Measurements from ENCODE around the gene CLK4. TPM values are rescaled to one million over a fixed set of nuclear protein-coding genes. Genes with fewer than 3 reads are reported as not detected.
"Not testable (repeated sequence)": the region's sequence is repeated elsewhere in the genome, so short reads cannot be mapped to it uniquely, and the experiment has no call there.

Gene CLK4
- total RNA-seq, 1 donor from 2014 or later: 28.6 TPM

DNA sequence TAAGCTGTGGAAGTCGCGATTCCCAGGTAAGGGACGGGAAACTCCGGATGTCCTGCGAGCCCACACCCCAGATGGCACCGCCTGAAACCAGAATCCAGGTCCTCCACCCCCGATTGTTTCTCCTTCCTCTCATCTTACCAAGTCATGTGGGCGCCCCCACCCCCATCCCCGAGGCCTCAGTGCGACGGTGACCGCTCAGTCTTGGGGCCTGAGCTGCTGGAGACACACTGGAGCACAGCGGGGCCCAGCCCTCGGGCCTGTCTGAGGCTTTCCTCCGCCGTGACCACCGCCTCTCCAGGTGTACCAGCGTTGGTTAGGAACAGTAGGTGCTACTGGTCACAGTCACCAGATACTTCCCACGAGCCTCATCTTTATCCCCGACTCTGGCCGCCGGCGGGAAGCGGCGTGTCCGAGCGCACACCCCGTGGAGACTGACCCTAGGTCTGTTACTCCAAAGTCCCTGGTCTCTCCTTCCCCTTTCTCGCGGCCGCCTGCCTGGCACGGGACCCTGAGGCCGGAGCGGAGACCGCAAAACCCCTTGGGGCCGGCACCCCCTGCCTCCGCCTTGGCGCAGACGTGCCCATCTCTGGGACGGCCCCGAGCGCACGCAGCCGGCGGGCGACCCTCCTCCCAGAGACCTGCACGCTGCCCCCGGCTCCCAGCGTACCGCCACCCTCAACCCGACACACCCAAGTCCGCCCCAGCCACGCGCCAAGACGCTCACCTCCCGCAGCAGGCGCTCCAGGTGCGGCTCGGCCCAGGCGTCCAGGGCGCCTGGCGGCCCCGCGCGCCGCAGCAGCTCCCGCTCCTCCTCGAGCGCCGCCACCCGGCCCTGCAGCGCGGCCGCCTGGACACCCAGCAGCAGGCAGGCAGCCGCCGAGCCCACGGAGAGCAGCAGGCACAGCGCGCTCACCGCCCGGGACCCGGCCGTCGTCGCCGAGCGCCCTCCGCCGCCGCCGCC lies 37.4 kb downstream of the CLK4 start:
- peaks cover 9% of the 10 kb centered on the region for H3K4me1 Mint-ChIP-seq (ENCODE audit: low read depth)
- H3K27me3 Mint-ChIP-seq (ENCODE audit: insufficient read depth): peaks cover 37% of the 10 kb centered on the region
- H3K36me3 Mint-ChIP-seq (ENCODE audit: low read depth): peaks cover 6% of the 10 kb centered on the region
- no peak for DNase-seq (ENCODE audit: low spot score)
- peaks cover 7% of the 10 kb centered on the region for H3K9me3 Mint-ChIP-seq
- H3K27ac Mint-ChIP-seq: no peak overlapping the region
- intact Hi-C loops (cut with micrococcal nuclease): loop anchor here (1.0 to 2.0 kb wide), 3 partner anchors 37 to 354 kb away; partner anchors contain the start of gene CLK4
- peak overlapping the region; percentile 30 for H3K4me3 Mint-ChIP-seq

- Mint-ChIP-seq H3K36me3 (ENCODE audit: low read depth) (peaks cover 2% of the 10 kb centered on the region), H3K27me3 (ENCODE audit: insufficient read depth) (peaks cover 37% of the 10 kb centered on the region), H3K27ac (no peak overlapping the region), H3K4me1 (ENCODE audit: low read depth) (peaks cover 9% of the 10 kb centered on the region), H3K9me3 (no peaks in the 10 kb centered on the region), H3K4me3 (peak overlapping the region; percentile 30)
- DNase-seq (ENCODE audit: low spot score): no peak
- intact Hi-C loops (cut with micrococcal nuclease): no loop called here
These were observed 38.1 kb downstream of the CLK4 start for GRCh38 chr5:178588769-178589168.

DNA sequence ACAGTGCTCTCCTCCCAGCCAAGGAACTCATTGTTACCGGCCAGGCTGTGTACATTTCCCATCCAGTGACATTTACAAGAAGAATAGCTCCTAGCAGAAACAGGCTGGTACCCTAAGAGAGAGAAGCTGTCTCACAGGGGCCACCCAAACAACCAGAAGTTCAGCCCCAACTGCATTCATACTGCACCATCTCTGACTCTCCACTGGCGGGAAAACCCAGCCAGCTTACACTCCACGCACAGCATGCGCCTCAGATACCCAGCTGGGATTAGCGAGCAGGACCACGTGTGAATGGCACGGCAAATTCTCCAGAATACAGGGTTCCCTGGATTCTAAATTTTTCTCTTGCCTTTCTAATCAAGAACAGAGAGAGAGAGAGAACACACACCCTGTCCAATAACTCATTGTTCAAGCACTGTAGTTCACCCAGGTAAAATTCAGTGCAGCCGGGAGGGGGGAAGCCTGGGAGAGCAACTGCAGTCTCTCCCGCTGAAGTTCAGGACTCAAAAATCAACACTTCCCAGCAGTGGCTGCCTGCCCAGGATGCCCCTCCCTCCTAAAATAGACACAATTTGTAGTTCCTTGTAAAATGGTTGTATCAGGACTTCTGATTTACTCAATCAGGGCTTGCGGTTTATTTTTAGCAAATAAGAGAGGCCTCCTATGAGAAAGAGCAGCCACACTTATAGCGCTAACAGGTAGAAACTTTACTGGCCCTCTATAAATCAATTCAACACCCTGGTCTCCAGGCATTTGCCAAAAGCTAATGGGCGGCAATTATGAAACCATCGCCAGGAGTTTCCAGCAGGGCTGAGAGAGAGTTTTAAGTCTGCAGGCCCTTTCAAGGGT lies 38.9 kb downstream of the CLK4 start:
- no peaks in the 10 kb centered on the region for H3K9me3 Mint-ChIP-seq
- H3K4me1 Mint-ChIP-seq (ENCODE audit: low read depth): peaks cover 9% of the 10 kb centered on the region
- intact Hi-C loops (cut with micrococcal nuclease): no loop called here
- peaks cover 2% of the 10 kb centered on the region for H3K36me3 Mint-ChIP-seq (ENCODE audit: low read depth)
- no peak for DNase-seq (ENCODE audit: low spot score)
- H3K27me3 Mint-ChIP-seq (ENCODE audit: insufficient read depth): peaks cover 37% of the 10 kb centered on the region
- no peak overlapping the region for H3K4me3 Mint-ChIP-seq
- H3K27ac Mint-ChIP-seq: no peak overlapping the region

DNA sequence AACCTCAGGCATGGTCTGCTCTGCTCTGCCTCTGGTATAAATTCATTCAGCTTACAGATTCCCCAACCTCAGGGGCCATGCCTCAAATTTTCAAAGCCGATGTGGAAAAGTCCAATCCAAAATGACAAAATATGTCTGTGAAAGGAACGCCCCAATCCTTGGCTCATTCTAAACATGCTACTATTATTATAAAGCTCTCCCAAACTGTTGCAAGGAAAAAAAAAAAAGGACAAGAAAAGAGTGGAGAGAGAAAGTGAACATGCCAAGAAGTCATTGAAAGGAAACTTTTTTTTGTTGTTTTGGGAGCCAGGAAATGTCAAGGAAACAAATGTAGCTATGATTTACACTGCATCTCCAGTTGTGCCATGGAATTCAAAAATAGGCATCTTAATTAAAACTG lies 40.5 kb downstream of the CLK4 start:
- Mint-ChIP-seq H3K36me3 (ENCODE audit: low read depth) (no peaks in the 10 kb centered on the region), H3K27me3 (ENCODE audit: insufficient read depth) (peaks cover 31% of the 10 kb centered on the region), H3K9me3 (no peaks in the 10 kb centered on the region), H3K4me1 (ENCODE audit: low read depth) (peaks cover 9% of the 10 kb centered on the region), H3K27ac (no peak overlapping the region), H3K4me3 (no peak overlapping the region)
- intact Hi-C loops (cut with micrococcal nuclease): no loop called here
- no peak for DNase-seq (ENCODE audit: low spot score)

GRCh38 chr5:178585421-178585820 lies 41.4 kb downstream of the CLK4 start:
- H3K27me3 Mint-ChIP-seq (ENCODE audit: insufficient read depth): peaks cover 23% of the 10 kb centered on the region
- peak; percentile 9 for DNase-seq (ENCODE audit: low spot score)
- intact Hi-C loops (cut with micrococcal nuclease); H3K36me3 Mint-ChIP-seq (ENCODE audit: low read depth); H3K27ac Mint-ChIP-seq; H3K4me1 Mint-ChIP-seq (ENCODE audit: low read depth); H3K4me3 Mint-ChIP-seq; H3K9me3 Mint-ChIP-seq: not testable (repeated sequence)

DNA sequence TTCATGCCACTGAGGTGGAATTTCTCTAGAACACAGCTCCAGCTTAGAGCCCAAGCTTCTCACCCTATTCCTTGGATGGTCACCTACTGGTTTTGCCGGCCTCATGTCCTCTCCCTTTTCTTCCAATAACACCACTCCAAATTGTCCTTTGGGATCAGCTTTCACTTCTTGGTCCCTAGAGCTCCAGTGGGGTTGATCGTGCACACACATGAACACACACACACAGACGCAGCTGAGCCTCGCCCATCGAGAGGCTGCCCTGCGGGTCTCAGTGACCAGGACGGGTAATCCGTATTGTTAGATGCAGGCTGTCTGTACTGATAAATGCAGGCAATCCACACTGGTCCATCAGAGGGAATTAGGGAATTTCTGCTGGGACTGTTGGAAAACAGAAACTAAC lies 43.6 kb downstream of the CLK4 start:
- Mint-ChIP-seq H3K9me3 (no peaks in the 10 kb centered on the region), H3K27ac (no peak overlapping the region), H3K36me3 (ENCODE audit: low read depth) (no peaks in the 10 kb centered on the region), H3K4me1 (ENCODE audit: low read depth) (no peaks in the 10 kb centered on the region), H3K27me3 (ENCODE audit: insufficient read depth) (peaks cover 16% of the 10 kb centered on the region), H3K4me3 (no peak overlapping the region)
- intact Hi-C loops (cut with micrococcal nuclease): no loop called here
- no peak for DNase-seq (ENCODE audit: low spot score)

GRCh38 chr5:178582291-178582690 lies 44.6 kb downstream of the CLK4 start:
- DNase-seq (ENCODE audit: low spot score): no peak
- Mint-ChIP-seq H3K4me3 (no peak overlapping the region), H3K27me3 (ENCODE audit: insufficient read depth) (peaks cover 8% of the 10 kb centered on the region), H3K4me1 (ENCODE audit: low read depth) (no peaks in the 10 kb centered on the region), H3K9me3 (no peaks in the 10 kb centered on the region), H3K36me3 (ENCODE audit: low read depth) (no peaks in the 10 kb centered on the region), H3K27ac (no peak overlapping the region)
- intact Hi-C loops (cut with micrococcal nuclease): no loop called here

DNA sequence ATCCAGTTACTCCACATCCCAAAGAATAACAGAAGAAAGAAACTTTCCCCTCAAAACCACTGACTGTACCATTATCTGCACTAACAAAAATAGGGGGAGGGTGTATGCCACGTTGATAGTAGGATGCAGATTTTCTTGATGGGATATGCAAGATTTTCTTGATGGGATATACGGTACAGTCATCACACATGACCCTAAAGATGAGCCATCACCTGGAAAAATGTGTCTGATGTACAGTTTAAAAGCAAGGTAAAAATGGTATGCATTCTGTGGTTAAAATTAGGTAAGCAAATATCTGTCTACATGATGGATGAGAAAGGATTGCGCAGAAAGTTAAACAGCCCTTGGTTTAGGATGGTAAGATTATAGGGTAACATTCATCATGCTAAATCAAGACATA lies 45.2 kb downstream of the CLK4 start:
- DNase-seq (ENCODE audit: low spot score): no peak
- Mint-ChIP-seq H3K4me1 (ENCODE audit: low read depth) (no peaks in the 10 kb centered on the region), H3K9me3 (no peaks in the 10 kb centered on the region), H3K27me3 (ENCODE audit: insufficient read depth) (peaks cover 8% of the 10 kb centered on the region), H3K36me3 (ENCODE audit: low read depth) (no peaks in the 10 kb centered on the region), H3K4me3 (no peak overlapping the region), H3K27ac (no peak overlapping the region)
- intact Hi-C loops (cut with micrococcal nuclease): no loop called here

DNA sequence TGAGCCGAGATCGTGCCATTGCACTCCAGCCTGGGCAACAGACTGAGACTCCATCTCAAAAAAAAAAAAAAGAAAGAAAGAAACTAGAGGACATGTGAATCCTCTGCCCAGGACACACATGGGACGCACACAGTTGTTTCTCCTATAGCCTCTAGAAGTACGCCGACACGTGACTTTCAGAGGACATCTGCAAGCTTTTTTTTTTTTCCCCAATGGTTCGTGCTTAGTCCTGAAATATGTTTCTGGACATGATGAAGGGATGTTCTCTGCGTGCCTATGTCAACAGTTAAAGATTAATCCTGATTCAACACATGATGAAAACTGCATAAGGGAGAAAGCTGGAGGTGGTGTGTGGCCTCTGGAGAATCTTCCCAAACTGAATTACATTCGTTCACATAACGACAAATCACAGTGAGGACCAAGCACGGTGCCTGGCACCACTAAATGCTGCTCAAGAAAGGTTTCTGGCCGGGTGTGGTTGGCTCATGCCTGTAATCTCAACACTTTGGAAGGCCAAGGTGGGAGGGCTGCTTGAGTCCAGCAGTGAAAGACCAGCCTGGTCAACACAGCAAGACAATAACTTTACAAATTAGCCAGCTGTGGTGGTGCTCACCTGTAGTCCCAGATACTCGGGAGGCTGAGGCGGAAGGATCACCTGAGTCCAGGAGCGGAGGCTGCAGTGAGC lies 46.4 kb downstream of the CLK4 start:
- Mint-ChIP-seq H3K4me1 (ENCODE audit: low read depth) (no peaks in the 10 kb centered on the region), H3K4me3 (no peak overlapping the region), H3K27ac (no peak overlapping the region), H3K27me3 (ENCODE audit: insufficient read depth) (peaks cover 18% of the 10 kb centered on the region), H3K9me3 (no peaks in the 10 kb centered on the region), H3K36me3 (ENCODE audit: low read depth) (no peaks in the 10 kb centered on the region)
- no peak for DNase-seq (ENCODE audit: low spot score)
- intact Hi-C loops (cut with micrococcal nuclease): no loop called here

DNA sequence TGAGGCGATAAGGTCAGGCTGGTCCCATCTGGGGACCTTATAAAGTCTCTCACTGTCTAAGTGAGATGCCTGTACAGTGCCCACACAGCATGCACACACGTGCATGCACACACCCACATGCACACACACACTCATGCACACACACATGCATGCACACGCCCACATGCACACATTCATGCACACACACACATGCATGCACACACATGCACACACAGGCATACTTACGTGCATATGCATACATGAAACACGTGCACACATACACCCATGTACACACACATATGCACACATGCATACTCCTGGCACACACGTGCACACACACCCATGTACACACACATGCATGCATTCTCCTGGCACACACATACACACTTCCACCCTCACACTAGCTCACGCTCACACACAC lies 48.9 kb downstream of the CLK4 start:
- H3K4me1 Mint-ChIP-seq (ENCODE audit: low read depth): no peaks in the 10 kb centered on the region
- intact Hi-C loops (cut with micrococcal nuclease): no loop called here
- H3K4me3 Mint-ChIP-seq: no peak overlapping the region
- no peak overlapping the region for H3K27ac Mint-ChIP-seq
- no peak for DNase-seq (ENCODE audit: low spot score)
- H3K9me3 Mint-ChIP-seq: no peaks in the 10 kb centered on the region
- H3K36me3 Mint-ChIP-seq (ENCODE audit: low read depth): no peaks in the 10 kb centered on the region
- H3K27me3 Mint-ChIP-seq (ENCODE audit: insufficient read depth): peaks cover 25% of the 10 kb centered on the region

DNA sequence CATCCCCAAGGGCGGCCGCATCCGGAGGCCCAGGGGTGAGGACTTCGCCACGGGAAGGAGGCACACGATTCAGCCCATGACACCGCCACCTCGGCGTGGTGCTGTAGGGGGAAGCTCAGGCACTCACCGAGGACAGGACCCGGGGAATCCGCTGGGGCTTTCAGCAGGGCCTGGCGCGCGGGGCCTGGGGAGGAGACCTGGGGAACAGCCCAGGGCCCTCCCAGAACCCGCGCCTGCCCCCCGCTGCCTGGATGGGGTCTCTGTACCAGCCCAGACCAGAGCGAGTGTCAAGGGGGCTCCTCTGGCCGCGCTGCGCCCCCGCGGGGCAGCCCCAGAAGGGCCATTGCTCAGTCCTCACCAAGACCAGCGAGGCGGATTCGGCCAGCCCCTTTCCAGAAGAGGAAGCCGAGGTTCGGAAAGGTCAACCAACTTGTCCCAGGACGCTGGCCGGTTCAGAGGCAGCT lies 49.4 kb downstream of the CLK4 start:
- Mint-ChIP-seq H3K27me3 (ENCODE audit: insufficient read depth) (peaks cover 27% of the 10 kb centered on the region), H3K4me3 (no peak overlapping the region), H3K9me3 (no peaks in the 10 kb centered on the region), H3K27ac (no peak overlapping the region), H3K4me1 (ENCODE audit: low read depth) (no peaks in the 10 kb centered on the region), H3K36me3 (ENCODE audit: low read depth) (no peaks in the 10 kb centered on the region)
- DNase-seq (ENCODE audit: low spot score): no peak
- intact Hi-C loops (cut with micrococcal nuclease): no loop called here

- Mint-ChIP-seq H3K4me3 (no peak overlapping the region), H3K4me1 (ENCODE audit: low read depth) (no peaks in the 10 kb centered on the region), H3K9me3 (no peaks in the 10 kb centered on the region), H3K36me3 (ENCODE audit: low read depth) (no peaks in the 10 kb centered on the region), H3K27ac (no peak overlapping the region), H3K27me3 (ENCODE audit: insufficient read depth) (peaks cover 27% of the 10 kb centered on the region)
- DNase-seq (ENCODE audit: low spot score): no peak
- intact Hi-C loops (cut with micrococcal nuclease): no loop called here
These were observed 50.1 kb downstream of the CLK4 start for GRCh38 chr5:178576591-178577351.

Data from activated T-helper 1 cell treated with anti-CD3 and anti-CD28 coated beads, Interleukin-12 subunit alpha, Interleukin-12 subunit beta, Interleukin-2, Interleukin-4 antibody, amounts not matched to agents 30 ng/mL and 10 ng/mL and 1 ng/mL, durations not matched to agents 14 hours and 24 hours and 36 hours (primary cell).